ENCODE data around the gene NME5.
A peak's percentile ranks its signal among the peaks of the same experiment; 100 is the strongest.
"Not testable (repeated sequence)": the region's sequence is repeated elsewhere in the genome, so short reads cannot be mapped to it uniquely, and the experiment has no call there.

NME5 gene

DNA sequence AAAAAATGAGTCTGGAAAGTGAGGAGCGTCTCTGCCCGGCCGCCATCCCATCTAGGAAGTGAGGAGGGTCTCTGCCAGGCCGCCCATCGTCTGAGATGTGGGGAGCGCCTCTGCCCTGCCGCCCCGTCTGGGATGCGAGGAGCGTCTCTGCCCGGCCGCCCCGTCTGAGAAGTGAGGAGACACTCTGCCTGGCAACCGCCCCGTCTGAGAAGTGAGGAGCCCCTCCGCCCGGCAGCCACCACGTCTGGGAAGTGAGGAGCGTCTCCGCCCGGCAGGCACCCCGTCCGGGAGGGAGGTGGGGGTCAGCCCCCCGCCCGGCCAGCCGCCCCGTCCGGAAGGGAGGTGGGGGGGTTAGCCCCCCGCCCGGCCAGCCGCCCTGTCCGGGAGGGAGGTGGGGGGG is 69.2 kb downstream of the NME5 start:
- DNase-seq: not testable (repeated sequence)

DNA sequence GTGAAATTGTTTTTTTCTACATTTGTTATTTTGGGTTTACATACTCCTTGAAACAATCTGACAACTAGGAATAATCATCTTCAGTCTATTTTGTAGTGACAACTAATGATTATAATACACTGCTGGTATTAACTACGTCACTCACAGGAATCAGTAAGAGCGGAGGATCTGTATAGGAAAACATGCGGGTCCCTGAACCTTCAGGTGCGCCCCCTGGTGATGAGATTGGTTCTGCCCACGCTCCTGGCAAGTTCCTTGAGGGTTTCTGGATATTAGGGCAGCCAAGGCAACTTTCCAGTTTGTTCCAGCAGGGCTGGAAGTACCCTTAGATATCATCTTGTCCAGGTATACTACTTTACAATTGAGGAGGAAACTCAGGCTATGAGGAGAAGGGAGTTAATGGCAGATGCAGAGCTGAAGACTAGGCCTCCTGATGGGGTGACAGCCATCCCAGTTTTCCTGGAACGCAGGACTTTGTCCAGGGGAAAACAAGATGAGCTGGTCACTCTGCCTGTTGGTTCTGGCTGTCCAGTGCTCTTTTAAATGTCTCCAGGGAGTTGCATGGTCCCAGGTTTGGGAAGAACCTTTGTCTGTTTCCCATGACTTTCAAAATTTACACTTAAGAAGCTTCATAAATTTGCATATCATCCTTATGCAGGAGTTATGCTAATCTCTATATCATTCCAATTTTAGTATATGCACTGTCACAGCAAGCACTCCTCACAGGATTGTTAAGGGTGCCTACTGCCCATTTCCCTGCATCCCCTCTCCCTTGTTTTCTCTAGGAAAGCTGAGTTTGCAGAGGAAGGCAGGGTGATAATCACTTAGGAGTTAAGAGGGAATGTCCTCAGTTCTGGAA is 70.3 kb downstream of the NME5 start:
- peak; percentile 65 to 75 for DNase-seq

GRCh38 chr5:138067945-138068344 is 71.3 kb downstream of the NME5 start:
- DNase-seq: no peak

Data from CD4-positive, alpha-beta T cell treated with Interferon alpha-2 for 1 hour (primary cell).